H1 (cell line): ENCODE measurements around the gene OGFOD3. TPM values are rescaled to one million over a fixed set of nuclear protein-coding genes. Genes with fewer than 3 reads are reported as not detected.

Experiments
- CTCF ChIA-PET: fragments of 300-600 bp; sonication (Branson Sonifier 250); formaldehyde crosslinking; loops from one replicate; lab custom pipeline; 2021; ENCODE audit not compliant: partially characterized antibody; lab: Charles Lee
- POLR2A ChIA-PET: fragments of 300-600 bp; sonication (Branson Sonifier 250); formaldehyde crosslinking; loops from one replicate; lab custom pipeline; 2021; ENCODE audit warnings: inconsistent platforms; ENCODE audit not compliant: partially characterized antibody; lab: Charles Lee
- DNase-seq, 2 experiments: peaks; one replicate each; pipeline versions ENCODE4 v3.0.0 to v3.0.0-alpha.2; 2010 to 2022; ENCODE audit warnings: low spot score in 2 of 2, low read depth in 1 of 2, mixed read lengths in 1 of 2
- FAIRE-seq: peaks from 2 replicates; lab custom pipeline; 2011; peaks lifted over from hg19 to GRCh38; lab: Jason Lieb, UNC
- H2AFZ ChIP-seq: 2 replicates; pipeline ENCODE4 v1.8.1; 2012; ENCODE audit warnings: low read length, inconsistent platforms
- H2AK5ac ChIP-seq: 2 replicates; pipeline ENCODE4 v1.6.1; 2013; ENCODE audit warnings: low read depth, low read length
- H2BK120ac ChIP-seq: replicated peaks from 2 replicates; pipeline ENCODE3; 2013; ENCODE audit warnings: low read depth, low read length, inconsistent platforms
- H2BK12ac ChIP-seq: 2 replicates; pipeline ENCODE4 v1.6.1; 2013; ENCODE audit warnings: low read depth, low read length
- H2BK15ac ChIP-seq: 2 replicates; pipeline ENCODE4 v1.6.1; 2013; ENCODE audit warnings: low read length
- H2BK20ac ChIP-seq: 2 replicates; pipeline ENCODE4 v1.6.1; 2013; ENCODE audit warnings: low read length
- H2BK5ac ChIP-seq: 2 replicates; pipeline ENCODE4 v1.6.1; 2013; ENCODE audit warnings: low read depth, low read length
- H3K14ac ChIP-seq: 2 replicates; pipeline ENCODE4 v1.6.1; 2013; ENCODE audit warnings: inconsistent platforms; ENCODE audit not compliant: insufficient read length
- H3K18ac ChIP-seq: 2 replicates; pipeline ENCODE4 v1.6.1; 2013; ENCODE audit warnings: low read length; ENCODE audit errors: extremely low read depth
- H3K23ac ChIP-seq: 2 replicates; pipeline ENCODE4 v1.6.1; 2013; ENCODE audit warnings: inconsistent platforms; ENCODE audit not compliant: insufficient read length
- H3K23me2 ChIP-seq: 2 replicates; pipeline ENCODE4 v1.6.1; 2013; ENCODE audit warnings: low read depth, low read length
- H3K27ac ChIP-seq: 2 replicates; pipeline ENCODE4 v1.6.1; 2011; ENCODE audit warnings: low read depth, low read length, inconsistent platforms
- H3K27me3 ChIP-seq, 4 experiments: replicated peaks in 1 of 4; 1 replicate in 1 of 4; 2 replicates in 3 of 4; pipeline versions ENCODE4 v1.6.1 to v1.8.1; 2011 to 2013; ENCODE audit warnings: low read length in 3 of 4, mild to moderate bottlenecking in 3 of 4, inconsistent platforms in 2 of 4, mixed read lengths in 2 of 4, moderate library complexity in 1 of 4; ENCODE audit not compliant: control insufficient read depth in 3 of 4, insufficient read depth in 3 of 4; ENCODE audit errors: extremely low read depth in 1 of 4
- H3K36me3 ChIP-seq, 4 experiments: 2 replicates each; pipeline versions ENCODE4 v1.6.1 to v1.8.1; 2011 to 2013; ENCODE audit warnings: mild to moderate bottlenecking in 4 of 4, low read length in 3 of 4, moderate library complexity in 2 of 4, control low read depth in 1 of 4, inconsistent platforms in 1 of 4; ENCODE audit not compliant: insufficient read depth in 4 of 4, control insufficient read depth in 2 of 4
- H3K4ac ChIP-seq: replicated peaks from 2 replicates; pipeline ENCODE3; 2013; ENCODE audit warnings: low read length, low read depth, mixed read lengths, inconsistent platforms; ENCODE audit not compliant: insufficient read length
- H3K4me1 ChIP-seq, 4 experiments: replicated peaks in 1 of 4; 1 replicate in 1 of 4; 2 replicates in 3 of 4; pipeline versions ENCODE4 v1.6.1 to v1.8.1; 2011 to 2013; ENCODE audit warnings: low read length in 3 of 4, inconsistent platforms in 2 of 4, mixed read lengths in 1 of 4; ENCODE audit not compliant: insufficient read depth in 4 of 4, control insufficient read depth in 3 of 4
- H3K4me2 ChIP-seq, 2 experiments: 2 replicates each; pipeline versions ENCODE4 v1.6.1 to v1.8.1; 2011 to 2013; ENCODE audit warnings: low read depth in 2 of 2, low read length in 2 of 2, control low read depth in 1 of 2, inconsistent platforms in 1 of 2, mild to moderate bottlenecking in 1 of 2; ENCODE audit not compliant: insufficient read depth in 1 of 2
- H3K4me3 ChIP-seq, 4 experiments: fragments of 200-600, 300-600 bp in 1 of 4; sonication (generic), shearing (Covaris generic), sonication (Bioruptor Twin) in 1 of 4; 2 replicates each; pipeline versions ENCODE4 v1.5.1 to v1.8.1; 2011 to 2016; ENCODE audit warnings: low read length in 4 of 4, low read depth in 3 of 4, control low read depth in 2 of 4, inconsistent platforms in 2 of 4, mild to moderate bottlenecking in 2 of 4, mixed read lengths in 1 of 4, moderate library complexity in 1 of 4; ENCODE audit not compliant: insufficient read depth in 2 of 4; ENCODE audit errors: extremely low read depth in 1 of 4
- H3K56ac ChIP-seq: replicated peaks from 2 replicates; pipeline ENCODE3; 2013; ENCODE audit warnings: low read depth, mild to moderate bottlenecking, mixed read lengths, low read length, inconsistent platforms; ENCODE audit not compliant: insufficient read length
- H3K79me1 ChIP-seq: 2 replicates; pipeline ENCODE4 v1.6.1; 2013; ENCODE audit warnings: low read depth, low read length, control low read depth
- H3K79me2 ChIP-seq, 2 experiments: 2 replicates each; pipeline versions ENCODE4 v1.6.1 to v1.8.1; 2012 to 2013; ENCODE audit warnings: low read length in 2 of 2, mild to moderate bottlenecking in 2 of 2, inconsistent platforms in 1 of 2; ENCODE audit not compliant: insufficient read depth in 2 of 2, control insufficient read depth in 1 of 2
- H3K9ac ChIP-seq, 4 experiments: replicated peaks in 1 of 4; 1 replicate in 1 of 4; 2 replicates in 3 of 4; pipeline versions ENCODE4 v1.6.1 to v1.8.1; 2011 to 2013; ENCODE audit warnings: low read depth in 3 of 4, low read length in 3 of 4, control low read depth in 2 of 4, mild to moderate bottlenecking in 2 of 4, moderate library complexity in 2 of 4, inconsistent platforms in 1 of 4; ENCODE audit errors: extremely low read depth in 1 of 4
- H3K9me3 ChIP-seq, 2 experiments: 2 replicates each; pipeline versions ENCODE4 v1.6.1 to v1.8.1; 2012 to 2013; ENCODE audit warnings: mild to moderate bottlenecking in 2 of 2, moderate library complexity in 2 of 2, control low read depth in 1 of 2, inconsistent platforms in 1 of 2, low read depth in 1 of 2, low read length in 1 of 2, mixed read lengths in 1 of 2; ENCODE audit not compliant: insufficient read depth in 2 of 2
- H4K20me1 ChIP-seq, 2 experiments: replicated peaks in 1 of 2; 2 replicates each; pipeline versions ENCODE3 to v1.8.1; 2011 to 2013; ENCODE audit warnings: inconsistent platforms in 2 of 2, low read length in 2 of 2, mild to moderate bottlenecking in 1 of 2; ENCODE audit not compliant: insufficient read depth in 2 of 2, control insufficient read depth in 1 of 2
- H4K5ac ChIP-seq: 2 replicates; pipeline ENCODE4 v1.6.1; 2013; ENCODE audit warnings: low read length, low read depth, mixed read lengths, inconsistent platforms; ENCODE audit not compliant: insufficient read length
- H4K8ac ChIP-seq: 2 replicates; pipeline ENCODE4 v1.8.0; 2013; ENCODE audit warnings: mild to moderate bottlenecking, moderate library complexity, low read length, inconsistent platforms; ENCODE audit not compliant: insufficient read depth; ENCODE audit errors: extremely low read depth
- H4K91ac ChIP-seq: replicated peaks from 2 replicates; pipeline ENCODE3; 2013; ENCODE audit warnings: low read length, mixed read lengths, inconsistent platforms; ENCODE audit not compliant: insufficient read length
- POLR2A ChIP-seq, 2 experiments: IDR thresholded peaks; 1 replicate in 1 of 2; 2 replicates in 1 of 2; pipeline ENCODE4 v1.6.1; 2011; ENCODE audit warnings: low read depth in 2 of 2, low read length in 2 of 2, mild to moderate bottlenecking in 2 of 2; ENCODE audit errors: control extremely low read depth in 1 of 2
- SIX5 ChIP-seq: IDR thresholded peaks from 2 replicates; pipeline ENCODE4 v1.6.1; 2011; ENCODE audit warnings: mild to moderate bottlenecking, low read depth, low read length
- WGBS, 2 experiments: shearing (Covaris generic) in 1 of 2; methylation state at CpG; one replicate each; pipeline versions ENCODE4 v1.1.6 to v1.1.7; 2013 to 2015; ENCODE audit warnings: low lambda C conversion rate in 2 of 2, mixed read lengths in 2 of 2, inconsistent platforms in 1 of 2, low coverage in 1 of 2, missing lambda C conversion rate in 1 of 2; ENCODE audit not compliant: insufficient replicate concordance in 2 of 2, insufficient coverage in 1 of 2, insufficient read length in 1 of 2; ENCODE audit errors: extremely low coverage in 1 of 2, missing lambda C conversion rate in 1 of 2; 5-methylcytosine and 5-hydroxymethylcytosine counted together
- polyA plus RNA-seq, 7 experiments: library from polyadenylated mRNA; depleted of rRNA in 3 of 7; stranded (reverse) in 5 of 7; unstranded in 2 of 7; fragments of >200 nt in 5 of 7; fragments of 200-250 nt in 2 of 7; gene quantifications; 1 replicate in 5 of 7; 2 replicates in 1 of 7; 4 replicates in 1 of 7; pipeline versions ENCODE4 v1.2.1 to v1.2.3, GENCODE V29; 2011 to 2013; ENCODE audit warnings: missing spikeins in 2 of 7, mixed read lengths in 2 of 7
- total RNA-seq: library from RNA; stranded (reverse); fragmentation: NEBNext Ultra II Directional; extraction: Animal tissue kit (Norgen Biotek cat#: 25700); gene quantifications from 2 replicates; pipeline ENCODE4 v1.2.1, GENCODE V29; 2021

Gene OGFOD3
- total and polyA plus RNA-seq, 2 of the 8 experiments (the other 6 are each of a cell fraction or from before 2014, with no cell fraction given), result 21.1 to 21.8 TPM

DNA sequence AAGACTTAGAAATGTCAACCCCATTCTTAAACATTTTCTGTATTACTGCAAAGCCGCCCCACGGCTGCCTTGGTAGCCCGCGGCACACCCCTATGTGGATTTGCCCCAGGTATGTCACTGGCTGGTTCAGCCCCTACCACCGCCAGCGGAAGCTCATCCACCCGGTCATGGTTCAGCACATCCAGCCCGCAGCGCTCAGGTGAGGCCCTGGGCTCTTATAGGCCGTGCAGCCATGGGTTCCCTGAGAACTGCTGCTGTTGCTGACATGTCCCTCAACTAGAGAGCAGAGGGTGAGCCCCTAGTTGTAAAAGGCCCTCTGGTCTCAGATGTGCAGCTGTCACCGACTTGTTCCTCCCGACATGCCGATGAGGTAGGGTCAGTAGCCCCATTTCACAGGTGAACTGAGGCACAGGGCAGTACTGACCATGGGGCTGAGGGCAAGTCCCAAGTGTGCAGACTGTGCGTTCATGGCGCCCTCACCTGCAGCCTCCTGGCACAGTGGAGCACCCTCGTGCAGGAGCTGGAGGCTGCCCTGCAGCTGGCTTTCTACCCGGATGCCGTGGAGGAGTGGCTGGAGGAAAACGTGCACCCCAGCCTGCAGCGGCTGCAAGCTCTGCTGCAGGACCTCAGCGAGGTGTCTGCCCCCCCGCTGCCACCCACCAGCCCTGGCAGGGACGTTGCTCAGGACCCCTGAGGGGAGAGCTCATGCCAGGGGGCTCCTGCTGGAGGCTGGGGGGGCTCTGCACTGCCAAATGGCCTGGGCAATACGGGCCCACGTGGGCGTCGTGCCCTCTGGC is 23.5 kb upstream of the OGFOD3 start:
- Histone ChIP-seq H3K18ac (peak overlapping the region; percentile 32; the same call in 1 of the 2 replicates), H3K23me2 (no peaks in the 10 kb centered on the region), H3K27me3 (no peaks in the 10 kb centered on the region), H4K5ac (no peak overlapping the region), H4K20me1 (peaks cover 2 to 27% of the 10 kb centered on the region in 2 experiments), H3K27ac (peak overlapping the region; percentile 23; the same call in 1 of the 2 replicates), H3K9ac (no peak overlapping the region), H2AFZ (no peak overlapping the region), H2AK5ac (no peak overlapping the region), H3K4me3 (no peak overlapping the region), H3K56ac (no peak overlapping the region), H3K4me2 (no peak overlapping the region), H3K4me1 (peaks cover 0 to 18% (median 8%) of the 10 kb centered on the region in 4 experiments; a peak in 6 of 7 replicates), H3K36me3 (peaks cover 4 to 23% (median 12%) of the 10 kb centered on the region in 4 experiments; a peak in 4 of 8 replicates), H2BK15ac (no peak overlapping the region), H2BK5ac (peak overlapping the region; percentile 44; the same call in 1 of the 2 replicates), H3K9me3 (no peaks in the 10 kb centered on the region), H2BK20ac (no peak overlapping the region), H3K4ac (no peak overlapping the region), H4K91ac (no peak overlapping the region), H2BK12ac (peak overlapping the region; percentile 39; the same call in 1 of the 2 replicates), H3K79me1 (no peaks in the 10 kb centered on the region), H3K79me2 (no peaks in the 10 kb centered on the region), H4K8ac (no peak overlapping the region), H3K23ac (no peak overlapping the region), H3K14ac (no peak overlapping the region), H2BK120ac (no peak overlapping the region)
- TF ChIP-seq SIX5 (no peak), POLR2A (IDR thresholded peaks at IDR 0.05; ENCODE audit: control extremely low read depth in 1 of 2, low read depth in 2 of 2, low read length in 2 of 2) (0 out of 3 replicates have a peak, but pooled peaks of 1 of the 2 experiments have one; percentile 16)
- ChIA-PET POLR2A (interaction anchor here (0.9 to 3.9 kb wide), 5 partner anchors 8 to 344 kb away, joined by 3 to 19 read pairs (median 4); partner anchors contain the start of gene FASN), CTCF (interaction anchor here (0.6 to 1.1 kb wide), 3 partner anchors 26 to 120 kb away, joined by 3 to 4 read pairs (median 3); no protein-coding TSS in a partner anchor)
- 95% methylated on average over 26 of the region's 27 CpGs; no CpG with 5 or more reads in 1 of the 2 experiments for WGBS, 2 experiments
- FAIRE-seq, result no peak
- DNase-seq, result no peak
